GM18858 (cell line): Measurements from ENCODE around the gene IP6K1.
"Not testable (repeated sequence)": the region's sequence is repeated elsewhere in the genome, so short reads cannot be mapped to it uniquely, and the experiment has no call there.

Experiments used
- ATAC-seq: cut with Tn5 transposase; IDR thresholded peaks from one replicate; pipeline ENCODE4 v1.9.1; 2021; ENCODE audit not compliant: unreplicated experiment

IP6K1 gene

GRCh38 chr3:49794431-49794830, 8.1 kb upstream of the IP6K1 start:
- ATAC-seq = no peak

- ATAC-seq = no peak
Observed at GRCh38 chr3:49793486-49794085, 7.2 kb upstream of the IP6K1 start.

GRCh38 chr3:49792371-49793150, 6.2 kb upstream of the IP6K1 start:
- ATAC-seq = no peak

GRCh38 chr3:49791571-49791970, 5.2 kb upstream of the IP6K1 start:
- ATAC-seq = no peak

GRCh38 chr3:49790626-49791411, 4.5 kb upstream of the IP6K1 start:
- no peak for ATAC-seq

- ATAC-seq = no peak
Observed at GRCh38 chr3:49788056-49788455, 1.7 kb upstream of the IP6K1 start.

GRCh38 chr3:49787536-49787935, 1.2 kb upstream of the IP6K1 start:
- no peak for ATAC-seq

GRCh38 chr3:49787182-49787464, 781 bp upstream of the IP6K1 start:
- no peak for ATAC-seq

- peak; percentile 23 for ATAC-seq
Observed at GRCh38 chr3:49785565-49786356, 581 bp downstream of the IP6K1 start.

- not testable (repeated sequence) for ATAC-seq
Observed at GRCh38 chr3:49782277-49782676, 4.1 kb downstream of the IP6K1 start.

- ATAC-seq = no peak
Observed at GRCh38 chr3:49781415-49782199, 4.7 kb downstream of the IP6K1 start.

- ATAC-seq = not testable (repeated sequence)
Observed at GRCh38 chr3:49780975-49781365, 5.4 kb downstream of the IP6K1 start.

- ATAC-seq = no peak
Observed at GRCh38 chr3:49780080-49780974, 6.0 kb downstream of the IP6K1 start.

- no peak for ATAC-seq
Observed at GRCh38 chr3:49779358-49780079, 6.8 kb downstream of the IP6K1 start.

GRCh38 chr3:49776101-49776500, 10.2 kb downstream of the IP6K1 start:
- ATAC-seq = not testable (repeated sequence)

GRCh38 chr3:49775538-49775937, 10.8 kb downstream of the IP6K1 start:
- no peak for ATAC-seq

- no peak for ATAC-seq
Observed at GRCh38 chr3:49772703-49773102, 13.6 kb downstream of the IP6K1 start.

- no peak for ATAC-seq
Observed at GRCh38 chr3:49771340-49771938, 14.9 kb downstream of the IP6K1 start.
